GM19372 (cell line): Measurements from ENCODE around the gene MAN1B1.

Experiments
- ATAC-seq: cut with Tn5 transposase; IDR thresholded peaks from one replicate; pipeline ENCODE4 v1.9.1; 2021; ENCODE audit warnings: mild to moderate bottlenecking, low read depth, moderate library complexity; ENCODE audit not compliant: unreplicated experiment

The MAN1B1 gene

DNA sequence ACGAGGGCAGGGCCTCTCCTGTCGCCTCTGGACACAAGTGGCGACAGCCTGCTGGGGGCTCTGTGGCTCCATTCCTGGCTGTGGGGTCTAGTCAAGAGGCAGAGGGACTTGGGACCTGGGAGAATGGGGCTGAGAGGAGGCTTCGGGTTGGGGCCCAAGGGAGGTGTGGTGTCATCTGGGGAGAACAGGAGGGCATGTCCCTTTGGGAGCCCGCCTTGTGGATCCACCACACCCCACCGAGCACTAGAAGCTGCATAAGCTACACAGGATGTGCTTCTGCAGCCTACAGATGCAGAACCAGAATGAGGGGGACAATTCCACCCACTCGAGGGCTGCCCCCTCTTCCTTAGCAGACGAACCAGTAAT is 3.9 kb upstream of the MAN1B1 start:
- ATAC-seq, result no peak

- no peak for ATAC-seq
Measured at GRCh38 chr9:137083394-137084004, 3.3 kb upstream of the MAN1B1 start.

DNA sequence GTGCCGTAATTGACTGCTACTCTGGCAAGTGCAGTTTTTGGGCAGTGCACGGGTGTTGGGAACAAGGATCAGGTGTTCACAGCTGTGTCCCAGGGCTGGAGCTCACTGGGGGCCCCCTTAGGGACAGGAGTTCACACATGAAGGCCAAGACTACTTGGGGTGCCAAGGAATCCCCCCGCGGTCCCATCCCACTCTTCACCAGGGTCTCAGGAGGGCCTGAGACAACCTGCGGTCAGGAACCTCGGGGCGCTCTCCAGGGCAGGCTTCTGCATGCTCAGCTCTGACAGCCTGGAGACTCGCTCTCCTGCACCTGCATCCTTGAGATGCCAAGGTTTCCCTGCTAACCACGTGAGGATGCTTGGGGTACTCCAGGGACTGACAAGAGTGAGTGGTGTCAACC is 2.3 kb upstream of the MAN1B1 start:
- ATAC-seq, result no peak

DNA sequence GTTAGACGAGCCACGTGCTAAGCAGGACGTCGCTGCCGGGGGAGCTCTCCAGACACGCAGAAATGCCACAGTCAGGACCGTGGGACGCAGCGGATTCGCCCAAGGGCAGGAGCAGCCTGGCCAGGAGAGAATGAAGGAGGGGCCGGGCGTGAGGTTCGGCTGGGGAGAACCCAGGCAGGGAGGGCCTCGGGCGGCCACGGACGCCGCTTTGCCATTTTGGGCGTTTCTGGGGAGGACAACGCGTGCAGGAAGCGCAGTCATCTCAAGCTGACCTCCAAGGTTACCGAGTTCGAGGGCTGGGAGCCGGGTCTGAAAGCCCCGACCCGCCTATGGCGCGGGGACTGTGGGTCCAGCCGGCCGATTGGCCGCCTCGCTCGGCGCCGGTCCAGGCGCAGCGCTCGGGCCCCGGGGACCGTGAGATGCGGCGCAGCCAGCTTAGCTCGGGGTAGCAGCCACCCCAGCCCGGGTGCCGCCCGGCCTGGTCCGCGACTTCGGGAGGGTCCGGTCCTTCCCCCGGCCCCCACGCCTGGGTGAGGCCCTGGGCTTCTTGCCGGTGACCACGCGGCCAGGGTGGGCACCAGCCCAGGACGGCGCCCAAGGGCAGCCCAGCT is 760 bp upstream of the MAN1B1 start:
- no peak for ATAC-seq

DNA sequence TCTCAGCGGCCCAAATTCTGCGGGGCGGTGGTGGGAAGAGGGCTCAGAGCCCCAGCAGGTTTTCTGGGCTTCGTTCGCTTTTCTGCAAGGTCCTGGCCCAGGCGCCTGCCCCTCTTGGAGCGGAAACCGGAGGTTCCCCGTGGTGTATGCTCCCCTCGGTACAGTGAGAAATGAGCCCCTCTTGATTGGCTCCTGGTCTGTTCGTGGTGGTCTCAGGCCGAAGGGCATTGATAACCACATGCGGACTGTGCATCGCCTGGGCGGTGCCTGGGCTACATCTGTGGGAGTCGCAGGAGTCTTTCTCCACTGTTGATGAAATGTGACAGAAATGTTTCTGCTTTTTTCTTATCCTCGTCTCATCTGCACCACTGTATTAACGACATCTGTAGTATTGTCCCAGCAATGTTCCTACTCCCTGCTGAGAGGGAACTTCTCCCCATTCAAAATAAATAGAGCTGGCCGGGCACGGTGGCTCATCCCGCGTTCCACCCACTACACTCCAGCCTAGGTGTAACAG is 682 bp downstream of the MAN1B1 start:
- no peak for ATAC-seq

DNA sequence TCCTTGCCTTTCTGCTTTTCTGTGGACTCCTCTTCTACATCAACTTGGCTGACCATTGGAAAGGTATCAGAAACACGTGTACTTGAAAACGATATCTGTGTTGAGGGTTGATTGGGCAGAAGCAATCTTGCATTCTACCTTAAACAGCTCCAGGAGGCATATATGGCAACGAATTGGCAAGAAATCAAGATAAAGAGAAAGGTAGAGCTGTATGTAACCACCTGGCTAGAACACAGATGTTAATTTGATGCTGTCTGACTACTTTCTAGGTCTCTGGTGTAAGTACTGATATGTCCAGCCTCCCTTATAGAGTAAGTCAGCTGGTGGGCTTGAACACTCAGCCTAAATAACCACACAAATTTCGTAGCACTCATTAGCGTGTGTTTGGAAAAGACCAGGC is 1.3 kb downstream of the MAN1B1 start:
- no peak for ATAC-seq

DNA sequence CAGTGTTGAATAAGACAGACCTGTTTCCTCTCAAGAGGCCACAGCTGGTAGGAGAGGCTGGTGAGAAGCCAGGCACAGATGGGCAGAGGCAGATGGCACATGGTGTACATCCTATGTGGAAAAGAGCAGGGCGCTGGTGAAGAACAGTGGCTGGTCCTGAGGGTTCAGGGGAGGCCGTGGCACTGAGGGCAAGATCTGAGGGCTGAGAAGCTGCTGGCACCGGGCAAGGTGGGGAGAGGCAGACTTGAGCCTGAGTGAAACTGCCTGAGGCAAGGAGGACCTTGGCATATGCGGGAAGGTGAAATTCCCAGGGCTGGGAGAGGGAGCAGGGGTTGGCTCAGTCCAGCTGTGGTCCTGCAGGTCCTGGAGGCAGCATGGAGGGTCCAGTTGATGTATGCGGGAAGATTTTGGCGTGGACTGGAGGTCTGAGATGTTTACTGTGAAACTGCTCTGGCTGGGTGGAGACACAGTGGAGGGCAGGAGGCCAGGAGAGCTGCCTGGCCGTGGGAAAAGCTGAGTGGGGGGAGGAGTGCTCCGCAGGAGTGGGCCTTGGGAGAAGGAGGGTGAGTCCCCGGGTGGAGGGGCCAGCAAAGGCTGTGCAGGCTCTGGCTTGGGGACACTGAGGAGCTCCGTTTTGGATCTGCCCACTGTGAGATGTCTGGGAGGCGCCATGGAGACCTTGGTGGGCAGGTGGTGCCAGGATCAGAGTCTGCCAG is 2.6 kb downstream of the MAN1B1 start:
- no peak for ATAC-seq

- peak; percentile 76 for ATAC-seq
Measured at GRCh38 chr9:137095664-137096517, 9.1 kb downstream of the MAN1B1 start.

DNA sequence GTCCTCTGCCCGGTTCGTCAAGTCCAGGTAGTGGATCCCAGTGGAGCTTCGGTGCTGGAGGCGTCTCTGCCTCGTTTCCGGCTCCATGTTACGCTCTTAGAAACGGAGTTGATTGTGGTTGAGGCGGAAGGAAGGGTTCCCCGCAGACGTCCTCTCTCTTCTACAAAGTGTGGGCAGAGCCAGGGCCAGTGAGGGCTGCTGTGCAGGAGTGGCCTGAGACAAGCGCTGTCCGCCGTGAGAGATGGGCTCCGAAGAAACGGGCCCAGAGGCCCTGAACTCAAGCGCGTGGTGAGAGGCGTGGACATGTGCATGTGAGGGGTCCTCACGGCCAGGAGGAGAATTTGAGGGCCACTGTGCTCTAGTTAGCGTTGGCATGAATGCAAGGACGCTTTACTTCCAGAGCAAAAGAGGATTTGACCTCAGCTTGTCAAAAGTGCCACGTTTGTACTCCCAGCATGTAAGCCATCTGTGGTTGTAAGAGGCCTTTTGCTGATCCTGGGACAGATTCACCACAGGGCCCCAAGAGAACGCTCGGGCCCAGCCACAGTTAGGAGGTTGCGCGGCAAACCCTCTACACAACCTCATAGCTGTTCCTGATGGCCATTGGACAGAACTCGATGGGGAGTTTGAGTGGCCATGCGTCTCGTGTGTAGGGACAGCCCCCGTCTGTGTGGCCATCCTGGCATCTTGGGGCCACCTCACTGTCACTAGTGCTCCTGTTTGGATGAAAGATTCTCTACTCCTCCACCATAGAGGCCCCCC is 10.2 kb downstream of the MAN1B1 start:
- ATAC-seq, result no peak

DNA sequence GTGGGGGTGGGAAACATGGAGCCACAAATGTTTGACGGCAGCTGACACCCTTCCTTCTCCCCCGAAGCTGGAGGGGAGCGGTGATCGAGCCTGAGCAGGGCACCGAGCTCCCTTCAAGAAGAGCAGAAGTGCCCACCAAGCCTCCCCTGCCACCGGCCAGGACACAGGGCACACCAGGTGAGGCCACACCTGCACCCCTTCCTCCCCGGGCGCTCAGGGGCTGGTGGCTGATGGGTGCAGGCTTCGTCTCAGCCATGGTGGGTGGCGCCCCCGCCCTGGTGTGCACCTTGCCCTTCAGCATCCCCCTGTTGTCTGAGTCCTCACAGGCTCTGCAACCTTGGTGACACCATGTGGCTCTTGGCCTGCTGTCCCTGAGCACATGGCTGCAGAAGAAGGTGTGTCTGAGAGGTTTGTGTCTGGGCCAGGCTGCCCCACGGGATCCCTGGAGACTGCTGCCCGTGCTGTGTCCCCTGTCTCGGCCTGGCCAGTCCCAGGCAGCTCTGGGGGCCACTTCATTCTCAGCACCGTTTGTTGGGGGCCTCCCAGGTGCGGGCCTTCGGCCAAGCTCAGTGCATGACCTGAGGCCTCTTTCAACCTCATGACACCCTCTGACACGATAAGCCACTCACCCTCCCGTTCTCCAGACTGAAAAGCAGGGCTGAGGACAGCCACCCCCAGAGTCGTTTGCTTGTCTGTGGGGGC is 11.1 kb downstream of the MAN1B1 start:
- no peak for ATAC-seq

DNA sequence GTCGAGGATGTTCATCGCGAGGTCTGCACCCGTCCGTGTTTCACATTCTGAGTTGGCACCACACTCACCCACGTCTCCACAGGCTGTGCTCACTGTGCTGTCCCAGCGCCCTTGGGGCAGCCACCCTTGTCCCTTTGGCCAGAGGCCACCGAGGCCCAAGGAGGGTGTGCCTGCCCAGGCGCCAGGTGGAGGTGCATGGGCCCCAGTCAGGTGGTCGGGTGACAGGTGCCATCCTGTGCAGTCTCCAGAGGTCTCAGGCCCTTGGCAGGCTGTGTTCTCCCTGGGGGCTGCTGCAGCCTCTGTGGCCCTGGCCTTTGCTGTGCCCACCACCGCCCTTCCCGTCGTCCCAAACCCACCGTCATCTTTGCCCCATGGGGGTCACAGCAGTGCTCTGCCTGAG is 12.4 kb downstream of the MAN1B1 start:
- ATAC-seq, result no peak

DNA sequence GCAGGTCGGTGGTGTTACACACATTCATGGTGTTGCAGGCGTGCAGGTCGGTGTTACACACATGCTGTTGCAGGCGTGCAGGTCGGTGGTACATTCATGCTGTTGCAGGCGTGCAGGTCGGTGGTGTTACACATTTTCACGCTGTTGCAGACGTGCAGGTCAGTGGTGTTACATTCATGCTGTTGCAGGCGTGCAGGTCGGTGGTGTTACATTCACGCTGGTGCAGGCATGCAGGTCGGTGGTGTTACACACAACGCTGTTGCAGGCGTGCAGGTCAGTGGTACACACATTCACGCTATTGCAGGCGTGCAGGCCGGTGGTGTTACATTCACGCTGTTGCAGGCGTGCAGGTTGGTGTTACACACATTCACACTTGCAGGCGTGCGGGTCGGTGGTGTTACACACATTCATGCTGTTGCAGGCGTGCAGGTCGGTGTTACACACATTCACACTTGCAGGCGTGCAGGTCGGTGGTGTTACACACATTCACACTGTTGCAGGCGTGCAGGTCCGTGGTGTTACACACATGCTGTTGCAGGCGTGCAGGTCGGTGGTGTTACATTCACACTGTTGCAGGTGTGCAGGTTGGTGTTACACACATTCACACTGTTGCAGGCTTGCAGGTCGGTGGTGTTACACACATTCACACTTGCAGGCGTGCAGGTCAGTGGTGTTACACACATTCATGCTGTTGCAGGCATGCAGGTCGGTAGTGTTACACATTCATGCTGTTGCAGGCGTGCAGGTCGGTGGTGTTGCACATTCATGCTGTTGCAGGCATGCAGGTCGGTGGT is 16.6 kb downstream of the MAN1B1 start:
- ATAC-seq, result no peak

- no peak for ATAC-seq
Measured at GRCh38 chr9:137105814-137106661, 19.3 kb downstream of the MAN1B1 start.

DNA sequence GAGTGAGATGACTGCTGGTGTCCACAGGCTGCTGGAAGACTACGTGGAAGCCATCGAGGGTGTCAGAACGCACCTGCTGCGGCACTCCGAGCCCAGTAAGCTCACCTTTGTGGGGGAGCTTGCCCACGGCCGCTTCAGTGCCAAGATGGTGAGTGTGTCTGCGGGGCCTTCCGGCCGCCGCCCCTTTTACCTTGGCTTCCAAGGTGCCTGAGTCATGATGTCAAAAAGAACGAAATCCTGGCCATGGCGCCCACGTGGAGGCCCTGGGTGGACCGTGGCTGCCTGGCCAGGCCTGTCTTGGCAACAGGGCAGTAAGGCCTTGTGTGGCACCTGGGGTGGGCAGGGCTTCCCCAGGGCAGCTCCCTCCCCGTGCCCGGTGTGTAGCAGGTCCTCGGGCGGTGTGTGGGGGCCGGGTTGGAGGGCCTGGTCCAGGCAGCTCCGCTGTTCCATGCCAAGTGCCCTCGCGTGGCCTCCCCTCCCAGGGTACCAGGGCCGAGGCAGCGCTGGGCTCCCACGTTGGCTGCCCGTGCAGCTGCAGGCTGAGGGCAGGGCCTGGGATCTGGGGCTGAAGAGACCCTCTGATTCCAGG is 20.0 kb downstream of the MAN1B1 start:
- ATAC-seq, result no peak

DNA sequence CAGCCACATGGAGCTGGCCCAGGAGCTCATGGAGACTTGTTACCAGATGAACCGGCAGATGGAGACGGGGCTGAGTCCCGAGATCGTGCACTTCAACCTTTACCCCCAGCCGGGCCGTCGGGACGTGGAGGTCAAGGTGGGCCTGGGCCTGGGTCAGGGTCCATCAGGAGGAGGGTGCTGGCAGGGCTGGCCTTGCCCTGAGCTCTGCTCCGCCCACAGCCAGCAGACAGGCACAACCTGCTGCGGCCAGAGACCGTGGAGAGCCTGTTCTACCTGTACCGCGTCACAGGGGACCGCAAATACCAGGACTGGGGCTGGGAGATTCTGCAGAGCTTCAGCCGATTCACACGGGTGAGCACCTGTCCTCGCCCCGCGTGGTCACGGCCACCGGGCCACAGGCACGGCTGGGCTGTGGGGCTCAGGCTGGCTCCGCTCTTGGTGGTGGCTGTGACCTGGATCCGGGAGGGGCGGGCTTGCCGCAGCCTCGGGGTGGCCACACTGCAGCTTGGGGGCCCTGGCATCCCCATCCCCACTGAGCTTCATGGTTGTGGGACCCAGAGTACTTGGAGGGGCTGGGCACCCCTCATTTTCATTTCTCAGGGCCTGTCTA is 20.6 kb downstream of the MAN1B1 start:
- ATAC-seq, result no peak

DNA sequence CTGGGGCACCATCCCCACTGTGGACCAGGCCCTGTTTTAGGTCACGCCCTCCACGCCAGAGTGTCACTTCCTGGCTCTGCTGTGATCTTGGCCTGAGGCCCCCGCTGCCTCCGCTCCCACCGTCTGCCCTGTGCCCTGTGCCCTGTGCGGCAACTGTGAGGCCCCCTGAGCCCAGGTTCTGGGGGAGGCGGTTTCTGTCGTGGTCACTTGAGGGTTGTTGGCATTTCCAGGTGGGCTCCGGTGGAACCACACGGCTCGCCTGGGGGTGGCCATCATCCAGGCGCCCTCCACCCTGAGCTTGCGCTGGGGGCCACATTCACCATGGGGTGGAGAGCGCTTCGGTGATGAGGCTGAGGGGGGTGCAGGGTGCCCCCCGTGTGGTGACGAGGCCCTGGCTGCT is 21.2 kb downstream of the MAN1B1 start:
- no peak for ATAC-seq

DNA sequence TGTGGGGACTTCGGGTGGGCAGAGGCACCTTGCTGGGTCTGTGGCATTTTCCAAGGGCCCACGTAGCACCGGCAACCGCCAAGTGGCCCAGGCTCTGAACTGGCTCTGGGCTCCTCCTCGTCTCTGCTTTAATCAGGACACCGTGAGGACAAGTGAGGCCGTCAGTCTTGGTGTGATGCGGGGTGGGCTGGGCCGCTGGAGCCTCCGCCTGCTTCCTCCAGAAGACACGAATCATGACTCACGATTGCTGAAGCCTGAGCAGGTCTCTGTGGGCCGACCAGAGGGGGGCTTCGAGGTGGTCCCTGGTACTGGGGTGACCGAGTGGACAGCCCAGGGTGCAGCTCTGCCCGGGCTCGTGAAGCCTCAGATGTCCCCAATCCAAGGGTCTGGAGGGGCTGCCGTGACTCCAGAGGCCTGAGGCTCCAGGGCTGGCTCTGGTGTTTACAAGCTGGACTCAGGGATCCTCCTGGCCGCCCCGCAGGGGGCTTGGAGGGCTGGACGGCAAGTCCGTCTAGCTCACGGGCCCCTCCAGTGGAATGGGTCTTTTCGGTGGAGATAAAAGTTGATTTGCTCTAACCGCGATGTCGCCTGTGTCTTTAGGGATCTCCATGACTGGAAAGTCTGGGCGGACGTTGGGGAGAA is 21.9 kb downstream of the MAN1B1 start:
- ATAC-seq, result no peak
